GM19099 (cell line): ENCODE data around the gene CCM2.

ENCODE experiments used
- POLR2A ChIP-seq: IDR thresholded peaks from 3 replicates; pipeline ENCODE4 v1.6.1; 2011; ENCODE audit warnings: low read depth; ENCODE audit not compliant: insufficient read length; ENCODE audit errors: extremely low read depth

Gene CCM2

GRCh38 chr7:44976040-44976745, 23.8 kb upstream of the CCM2 start:
- TF ChIP-seq POLR2A: no peak

GRCh38 chr7:44976746-44977196, 23.2 kb upstream of the CCM2 start:
- no peak for TF ChIP-seq POLR2A

GRCh38 chr7:44977304-44977958, 22.6 kb upstream of the CCM2 start:
- peak; percentile 62 for TF ChIP-seq POLR2A

- no peak for TF ChIP-seq POLR2A
These were observed 22.1 kb upstream of the CCM2 start for GRCh38 chr7:44977959-44978335.

GRCh38 chr7:44978511-44979366, 21.3 kb upstream of the CCM2 start, which contains the start of gene MYO1G:
Gene MYO1G (minus strand): TSS chr7:44979015. CDS start chr7:44978961, 54 bp downstream.
- TF ChIP-seq POLR2A: peak; percentile 82

GRCh38 chr7:44979481-44980392, 20.3 kb upstream of the CCM2 start:
- no peak for TF ChIP-seq POLR2A

- no peak for TF ChIP-seq POLR2A
These were observed 19.5 kb upstream of the CCM2 start for GRCh38 chr7:44980393-44981034.

- TF ChIP-seq POLR2A: peak; percentile 46
These were observed 18.8 kb upstream of the CCM2 start for GRCh38 chr7:44981035-44981706.

GRCh38 chr7:44982535-44982923, 17.5 kb upstream of the CCM2 start:
- no peak for TF ChIP-seq POLR2A

GRCh38 chr7:44982970-44983369, 17.0 kb upstream of the CCM2 start:
- TF ChIP-seq POLR2A: no peak

- no peak for TF ChIP-seq POLR2A
These were observed 16.1 kb upstream of the CCM2 start for GRCh38 chr7:44983742-44984477.

- peak; percentile 35 for TF ChIP-seq POLR2A
These were observed 15.6 kb upstream of the CCM2 start for GRCh38 chr7:44984478-44984758.
